Gastroesophageal sphincter (tissue), 3 donors: ENCODE measurements around the gene ASB16.

ENCODE experiments used
- EP300 ChIP-seq: sonication (generic); formaldehyde crosslinking; IDR thresholded peaks from one replicate; pipeline ENCODE4 v1.6.1; 2017; ENCODE audit warnings: antibody characterized with exemption, mild to moderate bottlenecking
- POLR2A ChIP-seq, 2 donors: fragments of 450-650 bp; IDR thresholded peaks; one replicate each; pipeline ENCODE4 v1.6.1; 2017; ENCODE audit warnings: antibody characterized with exemption in 2 of 2, mild to moderate bottlenecking in 2 of 2, moderate library complexity in 1 of 2
- POLR2AphosphoS5 ChIP-seq: sonication (generic); formaldehyde crosslinking; IDR thresholded peaks from one replicate; pipeline ENCODE4 v1.6.1; 2017; ENCODE audit warnings: antibody characterized with exemption
- TF ChIP-seq, protein P1 (sequence below), 4 experiments: fragments of 200-600 bp in 2 of 4; fragments of 450-650 bp in 2 of 4; sonication (generic) in 1 of 4; IDR thresholded peaks; one replicate each; pipeline ENCODE4 v1.5.1; 2017 to 2019; ENCODE audit warnings: antibody characterized with exemption in 4 of 4, mild to moderate bottlenecking in 2 of 4, moderate library complexity in 2 of 4

DNA sequence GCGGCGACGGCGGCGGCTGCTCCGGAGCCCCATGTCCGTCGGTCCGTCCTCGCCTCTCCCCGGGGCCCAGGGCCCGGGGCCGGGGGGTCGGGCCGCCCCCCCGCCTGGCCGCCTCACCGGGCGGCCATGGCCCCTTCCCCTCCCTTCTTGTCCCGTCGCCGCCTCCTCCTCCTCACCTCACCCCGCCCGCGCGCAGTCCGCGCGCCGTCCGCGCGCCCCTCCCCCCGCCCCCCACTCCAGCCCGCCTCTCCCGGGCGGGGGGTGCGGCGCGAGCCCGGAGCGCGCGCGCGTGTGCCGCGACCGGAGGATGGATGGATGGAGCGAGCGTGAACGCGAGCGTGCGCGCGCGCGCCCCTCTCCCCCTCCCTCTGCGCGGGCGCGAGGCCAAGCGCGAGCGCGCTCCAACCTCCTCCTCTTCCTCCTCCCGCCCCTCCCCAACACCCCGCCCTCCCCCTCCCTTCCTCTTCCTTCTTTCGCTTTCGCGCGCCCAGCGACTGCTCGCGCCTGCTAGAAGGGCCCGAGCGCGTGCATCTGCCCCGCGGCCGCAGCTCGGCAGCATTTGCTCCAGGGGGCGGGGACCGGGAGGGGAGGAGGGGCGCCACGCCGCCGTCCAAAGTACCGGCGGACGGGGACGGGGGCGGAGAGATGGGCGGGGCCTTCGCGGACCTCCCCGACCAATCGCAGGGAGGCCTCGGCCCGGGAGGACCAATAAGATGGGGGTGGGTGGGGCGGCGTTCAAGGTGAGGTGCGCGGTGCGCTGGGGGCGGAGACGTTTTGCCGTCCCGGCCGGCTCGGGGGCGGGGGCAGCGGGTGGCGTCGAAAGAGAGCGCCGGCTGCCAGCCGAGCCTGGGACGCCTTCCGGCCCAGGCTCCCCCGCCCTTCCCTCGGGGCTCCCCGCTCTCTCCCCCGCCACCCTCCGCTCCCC, 29.3 kb downstream of the ASB16 start, which contains the start of gene ATXN7L3:
- peak in 1 of 2 donors; percentile 24 for TF ChIP-seq POLR2A (IDR thresholded peaks at IDR 0.05)
- TF ChIP-seq EP300, result no peak
- TF ChIP-seq, protein P1, sequence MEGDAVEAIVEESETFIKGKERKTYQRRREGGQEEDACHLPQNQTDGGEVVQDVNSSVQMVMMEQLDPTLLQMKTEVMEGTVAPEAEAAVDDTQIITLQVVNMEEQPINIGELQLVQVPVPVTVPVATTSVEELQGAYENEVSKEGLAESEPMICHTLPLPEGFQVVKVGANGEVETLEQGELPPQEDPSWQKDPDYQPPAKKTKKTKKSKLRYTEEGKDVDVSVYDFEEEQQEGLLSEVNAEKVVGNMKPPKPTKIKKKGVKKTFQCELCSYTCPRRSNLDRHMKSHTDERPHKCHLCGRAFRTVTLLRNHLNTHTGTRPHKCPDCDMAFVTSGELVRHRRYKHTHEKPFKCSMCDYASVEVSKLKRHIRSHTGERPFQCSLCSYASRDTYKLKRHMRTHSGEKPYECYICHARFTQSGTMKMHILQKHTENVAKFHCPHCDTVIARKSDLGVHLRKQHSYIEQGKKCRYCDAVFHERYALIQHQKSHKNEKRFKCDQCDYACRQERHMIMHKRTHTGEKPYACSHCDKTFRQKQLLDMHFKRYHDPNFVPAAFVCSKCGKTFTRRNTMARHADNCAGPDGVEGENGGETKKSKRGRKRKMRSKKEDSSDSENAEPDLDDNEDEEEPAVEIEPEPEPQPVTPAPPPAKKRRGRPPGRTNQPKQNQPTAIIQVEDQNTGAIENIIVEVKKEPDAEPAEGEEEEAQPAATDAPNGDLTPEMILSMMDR (IDR thresholded peaks at IDR 0.05), result no peak
- no peak for TF ChIP-seq POLR2AphosphoS5
